Rectal smooth muscle tissue (tissue), 1 donor: ENCODE results near the gene ACOT12.
"Not testable (repeated sequence)": the region's sequence is repeated elsewhere in the genome, so short reads cannot be mapped to it uniquely, and the experiment has no call there.

Source experiments
- H3K27ac ChIP-seq: one replicate; pipeline ENCODE4 v1.7.0; 2013; ENCODE audit warnings: low read depth, low read length, inconsistent platforms
- H3K27me3 ChIP-seq: one replicate; pipeline ENCODE4 v1.7.0; 2013; ENCODE audit warnings: low read length; ENCODE audit not compliant: control insufficient read depth, insufficient read depth
- H3K36me3 ChIP-seq: one replicate; pipeline ENCODE4 v1.7.0; 2013; ENCODE audit warnings: low read length; ENCODE audit not compliant: control insufficient read depth, insufficient read depth
- H3K4me1 ChIP-seq: one replicate; pipeline ENCODE4 v1.7.0; 2013; ENCODE audit warnings: low read length; ENCODE audit not compliant: control insufficient read depth, insufficient read depth
- H3K4me3 ChIP-seq: one replicate; pipeline ENCODE4 v1.7.0; 2013; ENCODE audit warnings: low read length
- H3K9ac ChIP-seq: one replicate; pipeline ENCODE4 v1.7.0; 2013; ENCODE audit warnings: low read length

Gene ACOT12

DNA sequence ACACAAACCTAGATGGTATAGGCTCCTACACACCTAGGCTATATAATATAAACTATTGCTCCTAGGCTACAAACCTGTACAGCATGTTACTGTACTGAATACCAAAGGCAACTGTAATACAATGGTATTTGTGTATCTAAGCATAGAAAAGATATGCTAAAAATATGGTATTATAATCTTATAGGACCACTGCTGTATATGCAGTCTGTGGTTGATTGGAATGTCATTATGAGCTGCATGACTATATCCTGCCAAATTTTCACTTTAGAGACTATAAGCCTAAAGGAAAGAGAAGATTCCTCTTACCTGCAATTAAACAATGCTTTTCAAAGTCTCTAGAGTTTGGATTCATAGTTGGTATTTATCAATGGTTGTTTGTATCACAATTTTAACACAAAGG, 24.7 kb upstream of the ACOT12 start:
- Histone ChIP-seq H3K36me3 (peaks cover 2% of the 10 kb centered on the region), H3K9ac (no peak overlapping the region), H3K27me3 (no peaks in the 10 kb centered on the region), H3K27ac (no peak overlapping the region), H3K4me1 (no peaks in the 10 kb centered on the region), H3K4me3 (no peak overlapping the region)

DNA sequence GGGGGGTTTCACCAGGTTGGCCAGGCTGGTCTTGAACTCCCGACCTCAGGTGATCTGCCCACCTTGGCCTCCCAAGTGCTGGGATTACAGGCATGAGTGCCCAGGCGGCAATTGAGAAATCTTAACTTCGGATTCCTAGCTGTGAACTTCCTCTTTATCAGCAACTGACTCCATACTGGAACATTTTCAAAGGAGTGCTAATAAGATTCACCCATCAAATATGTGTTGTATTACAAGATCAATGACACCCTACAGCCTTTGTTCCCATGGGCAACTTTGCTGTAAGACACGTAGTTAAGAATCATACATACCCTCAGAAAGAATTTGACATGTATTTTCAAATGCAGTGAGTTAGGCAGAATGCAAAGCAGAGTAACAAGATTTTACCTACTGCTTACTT, 23.1 kb upstream of the ACOT12 start:
- no peaks in the 10 kb centered on the region for H3K4me1 ChIP-seq
- H3K27ac ChIP-seq: no peak overlapping the region
- no peaks in the 10 kb centered on the region for H3K27me3 ChIP-seq
- H3K4me3 ChIP-seq: no peak overlapping the region
- H3K9ac ChIP-seq: no peak overlapping the region
- peaks cover 2% of the 10 kb centered on the region for H3K36me3 ChIP-seq

DNA sequence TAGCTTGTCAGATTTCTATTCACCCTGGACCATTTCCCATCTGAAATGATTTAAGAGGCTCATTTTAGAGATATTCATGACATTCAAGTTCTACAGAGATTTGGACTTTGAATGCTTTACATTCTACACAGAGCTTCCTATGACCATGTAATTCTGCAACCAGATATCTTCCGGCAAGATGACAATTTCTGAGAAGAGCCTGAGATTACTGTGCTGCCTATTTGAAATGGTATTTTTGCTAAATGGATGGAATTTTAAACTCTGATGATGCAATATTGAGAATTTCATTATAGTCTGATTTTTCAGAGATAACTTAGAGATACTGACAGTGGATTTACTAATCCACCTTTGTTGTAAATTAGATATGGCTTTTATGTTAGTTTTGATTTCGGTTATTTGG, 16.0 kb upstream of the ACOT12 start:
- no peak overlapping the region for H3K4me3 ChIP-seq
- H3K27ac ChIP-seq: no peak overlapping the region
- no peaks in the 10 kb centered on the region for H3K36me3 ChIP-seq
- H3K27me3 ChIP-seq: no peaks in the 10 kb centered on the region
- H3K4me1 ChIP-seq: no peaks in the 10 kb centered on the region
- H3K9ac ChIP-seq: no peak overlapping the region

DNA sequence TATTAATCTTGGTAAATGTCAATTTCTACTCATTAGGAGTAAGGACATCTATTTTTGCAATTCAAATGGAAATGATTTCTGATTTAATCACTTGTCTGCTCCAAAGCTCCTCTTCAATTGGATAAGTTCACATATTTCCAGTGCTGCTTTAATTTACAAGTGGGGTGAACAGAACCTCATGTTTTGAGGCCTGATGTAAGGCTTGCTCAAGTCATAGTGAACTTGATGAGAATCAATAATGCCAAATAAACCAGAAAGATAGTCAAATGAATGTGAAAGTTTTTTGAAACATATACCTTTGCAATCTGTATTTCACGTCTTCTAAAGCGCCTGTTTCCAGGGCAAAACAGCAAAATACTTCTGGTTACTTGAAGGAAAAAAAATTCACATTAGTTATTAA, 15.4 kb upstream of the ACOT12 start:
- Histone ChIP-seq H3K36me3 (no peaks in the 10 kb centered on the region), H3K27ac (no peak overlapping the region), H3K27me3 (no peaks in the 10 kb centered on the region), H3K9ac (no peak overlapping the region), H3K4me3 (no peak overlapping the region), H3K4me1 (no peaks in the 10 kb centered on the region)

DNA sequence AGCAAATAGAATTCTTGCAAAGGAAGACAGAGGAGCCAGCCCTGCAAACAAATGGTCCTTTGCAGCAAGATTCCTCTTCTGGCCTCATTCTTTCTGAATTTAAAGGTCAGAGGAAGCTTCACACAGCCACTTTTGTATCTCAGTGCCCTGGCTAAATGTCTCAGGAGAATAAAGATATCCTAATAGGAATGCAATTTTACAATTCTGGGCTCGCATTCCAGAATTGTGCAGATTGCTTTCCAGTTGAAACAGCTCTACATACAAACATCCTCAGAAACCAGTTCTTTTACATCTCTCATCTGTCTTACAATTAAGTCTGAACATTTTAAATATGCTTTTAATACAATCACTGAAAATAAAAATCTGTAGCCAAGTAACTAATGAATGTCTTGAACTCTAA, 14.6 kb upstream of the ACOT12 start:
- Histone ChIP-seq H3K9ac (no peak overlapping the region), H3K36me3 (no peaks in the 10 kb centered on the region), H3K27me3 (no peaks in the 10 kb centered on the region), H3K27ac (no peak overlapping the region), H3K4me3 (no peak overlapping the region), H3K4me1 (no peaks in the 10 kb centered on the region)

DNA sequence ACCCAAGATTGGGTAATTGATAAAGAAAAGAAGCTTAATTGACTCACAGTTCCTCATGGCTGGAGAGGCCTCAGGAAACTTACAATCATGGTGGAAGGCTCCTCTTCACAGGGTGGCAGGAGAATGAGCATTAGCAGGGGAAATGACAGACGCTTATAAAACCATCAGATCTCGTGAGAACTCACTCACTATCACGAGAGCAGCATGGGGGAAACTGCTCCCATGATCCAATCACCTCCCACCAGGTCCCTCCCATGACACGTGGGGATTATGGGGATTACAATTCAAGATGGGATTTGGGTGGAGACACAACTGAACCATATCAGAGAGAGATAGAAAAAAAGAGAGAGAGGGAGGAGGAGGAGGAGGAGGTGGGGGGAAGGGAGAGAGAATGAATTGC, 13.9 kb upstream of the ACOT12 start:
- H3K4me1 ChIP-seq, H3K4me3 ChIP-seq, H3K9ac ChIP-seq, H3K36me3 ChIP-seq, H3K27me3 ChIP-seq, H3K27ac ChIP-seq: not testable (repeated sequence)

DNA sequence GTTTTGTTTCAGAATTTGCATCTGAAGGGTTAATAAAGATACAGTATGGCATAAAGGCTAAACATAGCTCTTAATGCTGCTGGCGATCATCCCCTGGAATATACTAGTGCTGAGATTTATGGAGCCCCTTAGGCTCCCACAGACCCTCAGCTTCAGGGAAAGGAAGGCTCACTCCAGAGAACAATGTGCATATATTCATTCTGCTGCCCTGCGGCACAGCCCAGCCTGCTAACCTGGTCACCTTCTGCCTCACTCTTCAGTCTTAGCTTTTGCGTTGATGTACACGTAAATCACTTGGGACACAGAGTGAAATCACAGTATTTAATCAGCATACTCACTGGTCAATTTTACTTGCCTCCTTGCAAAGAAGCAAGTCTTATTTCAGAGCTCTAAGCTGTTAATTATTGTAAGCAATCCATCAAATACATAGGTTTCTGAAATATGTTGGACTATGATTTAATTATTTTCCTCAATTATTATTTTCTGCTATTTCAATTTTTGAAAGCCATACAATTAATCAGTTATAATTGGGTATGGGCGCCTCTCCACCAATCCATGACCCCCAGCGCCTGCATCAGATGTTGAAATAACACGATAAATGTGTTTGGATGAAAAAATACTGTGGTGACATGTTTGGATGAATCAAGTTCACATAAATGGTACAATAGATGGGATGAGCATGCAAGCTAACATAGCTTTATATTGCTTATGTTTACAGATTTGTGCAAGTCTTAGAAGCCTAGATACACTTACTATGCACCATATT, 11.4 kb upstream of the ACOT12 start:
- no peaks in the 10 kb centered on the region for H3K4me1 ChIP-seq
- H3K36me3 ChIP-seq: no peaks in the 10 kb centered on the region
- H3K9ac ChIP-seq: no peak overlapping the region
- no peak overlapping the region for H3K27ac ChIP-seq
- no peak overlapping the region for H3K4me3 ChIP-seq
- H3K27me3 ChIP-seq: no peaks in the 10 kb centered on the region

DNA sequence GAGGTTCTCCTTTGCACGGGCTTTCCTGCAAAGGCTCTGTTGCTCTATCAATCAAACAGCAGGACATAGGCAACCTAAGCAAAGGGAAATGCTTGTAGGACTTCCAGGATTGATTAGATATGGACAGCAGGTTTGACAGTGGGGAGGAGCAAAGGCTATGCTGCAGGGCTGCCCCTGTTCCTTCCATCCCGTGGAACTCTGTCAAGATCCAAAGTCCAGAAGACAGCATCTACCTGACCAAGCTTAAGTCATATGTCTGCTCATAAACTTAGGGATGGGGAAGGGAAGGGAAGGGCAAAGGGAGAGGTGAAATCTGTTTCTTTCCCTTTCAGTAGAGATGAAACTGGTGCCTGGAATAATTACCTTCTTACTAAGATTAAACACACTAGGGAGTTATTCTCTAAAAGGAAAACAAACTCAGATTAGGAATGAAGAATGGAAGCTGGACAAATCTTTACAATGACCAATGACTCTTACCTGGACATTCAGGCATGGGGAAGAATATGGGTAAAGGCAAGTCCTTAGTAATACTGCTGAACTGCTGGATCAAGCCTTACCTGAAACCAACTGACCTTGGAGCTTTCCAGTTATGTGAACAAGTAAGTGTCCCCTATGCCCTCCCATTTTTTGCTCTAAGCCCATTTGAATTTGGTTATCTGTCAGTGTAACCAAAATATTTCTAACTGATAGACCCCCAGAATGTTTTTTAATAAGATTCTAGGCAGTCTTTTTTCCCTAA, 8.4 kb upstream of the ACOT12 start:
- no peak overlapping the region for H3K4me3 ChIP-seq
- H3K36me3 ChIP-seq: no peaks in the 10 kb centered on the region
- H3K27ac ChIP-seq: no peak overlapping the region

DNA sequence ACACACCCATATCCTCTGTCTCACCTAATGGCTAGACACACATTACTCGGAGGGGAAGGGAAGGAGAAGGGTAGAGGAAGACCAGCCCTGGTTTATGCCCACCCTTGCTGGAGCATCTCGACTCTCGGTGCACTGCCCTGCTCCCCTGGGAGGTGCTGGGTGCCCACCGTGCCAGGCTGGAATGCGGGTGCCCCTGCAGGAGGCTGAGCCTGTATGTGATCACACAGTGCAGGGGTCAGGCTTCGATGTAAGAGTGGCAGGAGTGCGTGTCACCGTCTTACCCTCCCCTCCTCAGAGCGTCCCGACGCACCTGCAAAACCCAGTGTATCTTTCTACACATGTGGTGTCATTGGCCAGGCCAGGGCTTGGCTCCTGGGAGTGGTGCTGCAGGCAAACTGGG, 7.3 kb upstream of the ACOT12 start:
- H3K27ac ChIP-seq: no peak overlapping the region
- no peaks in the 10 kb centered on the region for H3K4me1 ChIP-seq
- no peak overlapping the region for H3K4me3 ChIP-seq
- H3K9ac ChIP-seq: no peak overlapping the region
- no peaks in the 10 kb centered on the region for H3K36me3 ChIP-seq
- no peaks in the 10 kb centered on the region for H3K27me3 ChIP-seq

More for the DNA sequence above, 8.4 kb upstream of the ACOT12 start:
- no peaks in the 10 kb centered on the region for H3K4me1 ChIP-seq
- no peaks in the 10 kb centered on the region for H3K27me3 ChIP-seq
- H3K9ac ChIP-seq: no peak overlapping the region

DNA sequence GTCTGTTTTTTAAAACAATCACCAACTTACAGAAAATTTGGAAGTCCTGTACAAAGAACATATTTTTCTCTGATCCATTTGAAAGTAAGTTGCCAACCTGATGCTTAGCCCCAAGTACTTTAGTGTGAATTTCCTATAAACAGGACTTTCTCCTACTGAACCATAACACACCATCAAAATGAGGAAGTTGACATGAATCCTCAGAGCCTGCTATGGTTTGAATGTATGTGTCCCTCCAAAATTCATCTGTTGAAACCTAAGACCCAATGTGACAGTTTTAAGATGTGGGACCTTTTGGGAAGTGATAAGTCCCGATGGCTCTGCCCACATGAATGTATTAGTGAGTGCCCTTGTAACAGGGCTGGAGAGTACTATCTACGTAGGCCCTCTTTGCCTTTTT, 6.4 kb upstream of the ACOT12 start:
- no peak overlapping the region for H3K4me3 ChIP-seq
- no peaks in the 10 kb centered on the region for H3K27me3 ChIP-seq
- no peak overlapping the region for H3K9ac ChIP-seq
- H3K4me1 ChIP-seq: no peaks in the 10 kb centered on the region
- H3K27ac ChIP-seq: no peak overlapping the region
- no peaks in the 10 kb centered on the region for H3K36me3 ChIP-seq

DNA sequence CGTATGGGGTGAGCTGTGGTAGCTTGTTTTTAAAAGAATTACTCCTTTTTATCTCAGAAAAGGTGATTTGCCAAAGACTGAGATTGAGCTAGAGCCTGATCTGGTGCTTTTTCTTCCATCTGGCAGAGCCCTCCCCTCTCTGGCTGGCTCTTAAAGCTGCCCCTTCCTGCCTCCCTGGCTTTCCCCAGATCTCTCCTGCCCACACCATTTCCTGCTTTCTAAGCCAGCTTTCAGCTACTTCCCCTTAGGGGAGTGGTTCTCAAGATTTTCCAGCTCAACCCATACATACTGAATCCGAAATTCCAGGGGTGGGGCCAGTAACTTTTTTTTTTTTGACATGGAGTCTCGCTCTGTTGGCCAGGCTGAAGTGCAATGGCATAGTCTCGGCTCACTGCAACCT, 4.8 kb upstream of the ACOT12 start:
- Histone ChIP-seq H3K9ac (no peak overlapping the region), H3K36me3 (no peaks in the 10 kb centered on the region), H3K4me3 (no peak overlapping the region), H3K27me3 (peaks cover 4% of the 10 kb centered on the region), H3K27ac (no peak overlapping the region), H3K4me1 (no peaks in the 10 kb centered on the region)

DNA sequence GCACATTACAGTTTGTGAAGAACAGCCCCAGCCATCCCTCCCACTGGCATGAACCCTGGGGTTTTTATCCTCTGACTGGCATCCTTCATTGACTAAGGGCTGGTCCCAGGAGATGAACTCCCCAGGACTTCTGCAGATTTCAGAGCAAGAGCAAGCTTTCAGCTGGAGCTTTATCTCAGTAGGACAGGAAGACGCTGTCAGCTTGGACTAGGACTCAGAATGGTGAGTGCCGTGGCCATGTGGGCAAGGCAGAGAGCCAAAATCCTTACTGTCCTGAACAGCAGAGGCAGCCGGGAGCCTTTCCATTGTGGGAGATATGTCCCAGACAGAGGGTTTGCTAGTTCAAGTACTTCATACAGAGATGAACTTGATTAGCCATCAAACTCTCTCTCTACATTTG, 3.2 kb upstream of the ACOT12 start:
- no peak overlapping the region for H3K9ac ChIP-seq
- H3K4me3 ChIP-seq: no peak overlapping the region
- no peaks in the 10 kb centered on the region for H3K4me1 ChIP-seq
- no peaks in the 10 kb centered on the region for H3K36me3 ChIP-seq
- peaks cover 4% of the 10 kb centered on the region for H3K27me3 ChIP-seq
- H3K27ac ChIP-seq: no peak overlapping the region

DNA sequence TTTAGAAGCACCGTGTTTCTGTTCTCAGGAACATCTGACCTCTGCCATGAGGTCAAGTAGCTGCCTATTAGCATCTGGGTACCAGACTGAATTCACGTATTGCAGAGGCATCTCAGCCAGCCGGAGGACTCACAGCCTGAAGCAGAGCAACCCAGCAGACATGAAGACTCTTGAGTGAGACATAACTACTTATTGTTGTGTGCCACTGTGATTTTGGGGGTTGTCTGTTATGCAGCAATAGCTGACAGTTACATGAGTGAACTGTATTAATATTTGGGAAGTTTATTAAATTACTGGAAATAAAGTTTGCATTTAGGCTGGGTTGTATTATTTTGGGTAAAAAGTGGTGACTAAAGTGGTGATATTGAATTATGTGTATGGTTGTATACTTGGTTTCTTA, 1.3 kb upstream of the ACOT12 start:
- Histone ChIP-seq H3K36me3 (no peaks in the 10 kb centered on the region), H3K27ac (no peak overlapping the region), H3K4me1 (no peaks in the 10 kb centered on the region), H3K9ac (no peak overlapping the region), H3K4me3 (no peak overlapping the region), H3K27me3 (peaks cover 4% of the 10 kb centered on the region)
